BLaER1 (cell line): Measurements from ENCODE around the gene RANBP3.
"Not testable (repeated sequence)": the region's sequence is repeated elsewhere in the genome, so short reads cannot be mapped to it uniquely, and the experiment has no call there.

Source experiments
- H3K27ac ChIP-seq: shearing (Covaris generic); formaldehyde crosslinking; 2 replicates; pipeline ENCODE4 v1.8.1; 2022
- H3K27me3 ChIP-seq: shearing (Covaris generic); formaldehyde crosslinking; 2 replicates; pipeline ENCODE4 v1.8.1; 2022
- H3K36me3 ChIP-seq: shearing (Covaris generic); formaldehyde crosslinking; 2 replicates; pipeline ENCODE4 v1.8.1; 2022
- H3K4me1 ChIP-seq: shearing (Covaris generic); formaldehyde crosslinking; 2 replicates; pipeline ENCODE4 v1.8.1; 2022
- H3K4me2 ChIP-seq: shearing (Covaris generic); formaldehyde crosslinking; 2 replicates; pipeline ENCODE4 v1.8.1; 2022
- H3K4me3 ChIP-seq: shearing (Covaris generic); formaldehyde crosslinking; 2 replicates; pipeline ENCODE4 v1.8.1; 2022
- H3K9ac ChIP-seq: shearing (Covaris generic); formaldehyde crosslinking; 2 replicates; pipeline ENCODE4 v1.8.1; 2022
- H3K9me3 ChIP-seq: shearing (Covaris generic); formaldehyde crosslinking; 2 replicates; pipeline ENCODE4 v1.8.1; 2022
- H4K20me1 ChIP-seq: shearing (Covaris generic); formaldehyde crosslinking; 2 replicates; pipeline ENCODE4 v1.8.1; 2022
- Cebpa-rat ChIP-seq: shearing (Covaris generic); IDR thresholded peaks from 2 replicates; pipeline ENCODE4 v1.8.1; 2022

The RANBP3 gene, protein sequence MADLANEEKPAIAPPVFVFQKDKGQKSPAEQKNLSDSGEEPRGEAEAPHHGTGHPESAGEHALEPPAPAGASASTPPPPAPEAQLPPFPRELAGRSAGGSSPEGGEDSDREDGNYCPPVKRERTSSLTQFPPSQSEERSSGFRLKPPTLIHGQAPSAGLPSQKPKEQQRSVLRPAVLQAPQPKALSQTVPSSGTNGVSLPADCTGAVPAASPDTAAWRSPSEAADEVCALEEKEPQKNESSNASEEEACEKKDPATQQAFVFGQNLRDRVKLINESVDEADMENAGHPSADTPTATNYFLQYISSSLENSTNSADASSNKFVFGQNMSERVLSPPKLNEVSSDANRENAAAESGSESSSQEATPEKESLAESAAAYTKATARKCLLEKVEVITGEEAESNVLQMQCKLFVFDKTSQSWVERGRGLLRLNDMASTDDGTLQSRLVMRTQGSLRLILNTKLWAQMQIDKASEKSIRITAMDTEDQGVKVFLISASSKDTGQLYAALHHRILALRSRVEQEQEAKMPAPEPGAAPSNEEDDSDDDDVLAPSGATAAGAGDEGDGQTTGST

GRCh38 chr19:5977785-5978605 lies at the start of gene RANBP3:
RANBP3 (minus strand) TSS chr19:5978140; CDS start chr19:5978082, 58 bp downstream.
- peaks cover 67% of the 10 kb centered on the region for H3K4me1 ChIP-seq
- peak within 1 kb of the TSS; percentile 99 for H3K4me2 ChIP-seq
- H3K9ac ChIP-seq = peak within 1 kb of the TSS; percentile 98
- H3K9me3 ChIP-seq = no peaks in the 10 kb centered on the region
- peak within 1 kb of the TSS; percentile 96 for H3K27ac ChIP-seq
- peaks cover 45% of the 10 kb centered on the region for H3K36me3 ChIP-seq
- peaks cover 47% of the 10 kb centered on the region for H4K20me1 ChIP-seq
- no peak for TF ChIP-seq Cebpa-rat
- H3K27me3 ChIP-seq = no peaks in the 10 kb centered on the region
- H3K4me3 ChIP-seq = peak within 1 kb of the TSS; percentile 100

DNA sequence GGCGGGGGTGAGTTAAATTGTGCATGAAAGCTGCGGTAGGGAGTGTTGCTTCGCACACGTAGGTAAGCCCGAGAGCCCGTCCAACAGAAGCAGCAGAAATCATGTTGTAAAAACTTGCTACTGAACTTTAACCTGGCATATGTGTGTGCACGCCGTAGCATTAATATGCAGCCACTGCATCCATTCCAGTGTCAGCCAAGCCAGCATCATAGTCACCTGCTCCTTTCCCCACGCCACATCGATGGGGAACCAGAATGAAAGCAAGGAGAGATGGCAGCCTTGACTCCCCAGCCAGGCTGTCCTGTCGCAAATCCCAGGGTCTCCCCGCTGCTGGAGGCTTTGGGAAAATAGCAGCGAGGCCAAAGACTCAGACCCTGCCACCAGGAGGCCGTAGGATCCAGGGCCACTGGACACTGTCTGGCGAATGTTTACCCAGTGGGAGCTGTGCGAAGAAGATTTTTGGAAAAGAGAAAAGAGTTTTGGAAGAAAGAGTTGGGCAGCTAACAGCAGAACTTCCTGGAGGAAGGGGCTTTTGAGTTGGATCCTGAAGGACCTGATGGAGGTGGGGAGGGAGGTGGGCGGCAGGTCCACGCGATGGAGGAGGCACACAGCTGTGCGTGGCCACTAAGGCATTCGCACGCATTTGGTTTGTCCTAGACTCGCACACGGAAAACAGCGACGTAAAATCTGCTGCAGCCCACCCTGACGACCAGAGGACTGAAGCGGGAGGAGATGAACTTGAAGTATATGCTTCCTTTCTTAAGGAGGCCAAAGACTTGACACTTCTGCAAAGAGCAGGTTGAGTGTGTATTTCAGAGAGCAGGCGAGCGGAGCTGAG lies 48.7 kb upstream of the RANBP3 start:
- H3K4me2 ChIP-seq = no peak overlapping the region
- peaks cover 37% of the 10 kb centered on the region for H3K4me1 ChIP-seq
- no peak overlapping the region for H3K4me3 ChIP-seq
- H3K36me3 ChIP-seq = no peaks in the 10 kb centered on the region
- H3K9me3 ChIP-seq = no peaks in the 10 kb centered on the region
- TF ChIP-seq Cebpa-rat = no peak
- H3K9ac ChIP-seq = no peak overlapping the region
- H3K27me3 ChIP-seq = no peaks in the 10 kb centered on the region
- H3K27ac ChIP-seq = no peak overlapping the region
- no peaks in the 10 kb centered on the region for H4K20me1 ChIP-seq

DNA sequence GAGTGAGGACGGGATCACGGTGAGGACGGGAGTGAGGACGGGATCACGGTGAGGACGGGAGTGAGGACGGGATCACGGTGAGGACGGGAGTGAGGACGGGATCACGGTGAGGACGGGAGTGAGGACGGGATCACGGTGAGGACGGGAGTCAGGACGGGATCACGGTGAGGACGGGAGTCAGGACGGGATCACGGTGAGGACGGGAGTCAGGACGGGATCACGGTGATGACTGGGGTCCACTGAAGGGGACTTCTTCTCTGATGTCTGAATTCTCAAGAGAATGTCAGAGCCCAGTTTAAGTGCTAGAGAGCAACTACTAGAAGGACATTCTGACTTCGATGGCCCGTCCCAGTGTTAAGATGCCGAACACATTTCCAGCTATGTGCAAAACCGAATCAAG lies 46.8 kb upstream of the RANBP3 start:
- not testable (repeated sequence) for H3K27me3 ChIP-seq
- H3K4me2 ChIP-seq = 0 out of 2 replicates have a peak overlapping the region, but pooled peaks have one; percentile 6

DNA sequence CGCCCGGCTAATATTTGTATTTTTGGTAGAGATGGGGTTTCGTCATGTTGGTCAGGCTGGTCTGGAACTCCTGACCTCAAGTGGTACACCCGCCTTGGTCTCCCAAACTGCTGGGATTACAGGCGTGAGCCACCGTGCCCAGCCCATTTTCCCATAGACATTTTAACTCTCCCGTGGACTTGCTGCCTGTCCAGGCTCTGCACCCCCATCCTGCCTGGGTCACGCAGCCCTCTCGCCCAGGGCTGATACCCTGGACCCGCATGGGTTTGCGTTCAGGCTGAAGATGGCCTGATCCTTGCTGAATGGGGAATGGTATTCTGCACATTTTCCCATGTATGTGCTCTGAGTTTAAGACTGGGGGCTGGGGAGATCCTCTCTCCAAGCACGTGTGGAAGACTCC lies 46.0 kb upstream of the RANBP3 start:
- Histone ChIP-seq H4K20me1 (no peaks in the 10 kb centered on the region), H3K9ac (no peak overlapping the region), H3K27me3 (no peaks in the 10 kb centered on the region), H3K9me3 (no peaks in the 10 kb centered on the region), H3K4me2 (peak overlapping the region; percentile 79), H3K27ac (no peak overlapping the region), H3K4me1 (peaks cover 58% of the 10 kb centered on the region), H3K4me3 (no peak overlapping the region), H3K36me3 (no peaks in the 10 kb centered on the region)
- no peak for TF ChIP-seq Cebpa-rat

More for the DNA sequence above, 46.8 kb upstream of the RANBP3 start:
- not testable (repeated sequence) for H3K27ac ChIP-seq, H3K9ac ChIP-seq, H4K20me1 ChIP-seq, H3K9me3 ChIP-seq, H3K36me3 ChIP-seq, H3K4me3 ChIP-seq
- H3K4me1 ChIP-seq = peaks cover 53% of the 10 kb centered on the region

DNA sequence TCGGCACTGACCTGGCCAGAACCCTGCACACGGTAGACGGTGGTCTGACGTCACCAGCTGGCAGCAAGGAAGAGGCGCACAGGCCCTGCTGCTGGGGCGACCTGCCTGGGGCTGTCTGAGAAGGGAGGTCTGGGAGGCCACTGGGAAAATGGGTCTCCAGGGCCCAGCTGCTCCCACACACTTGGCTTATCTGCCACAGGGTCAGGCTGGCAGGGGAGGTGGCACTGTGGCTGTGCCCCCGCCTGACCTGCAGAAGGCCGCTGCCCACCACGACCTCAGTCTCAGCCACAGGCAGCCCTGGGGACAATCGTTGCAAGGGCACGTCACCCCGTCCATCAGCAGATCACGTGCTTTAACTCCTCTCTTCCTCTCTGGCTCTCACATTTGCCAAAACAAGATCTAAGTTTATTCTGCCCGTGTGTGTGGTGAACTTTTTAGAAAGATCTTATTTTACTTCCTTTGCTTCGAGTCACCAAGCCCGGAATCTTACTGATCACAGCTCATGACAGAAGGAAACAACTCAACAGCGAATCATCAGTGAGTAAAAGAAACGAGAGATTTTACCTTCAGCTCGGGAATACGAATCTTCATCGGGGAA lies 45.2 kb upstream of the RANBP3 start:
- Histone ChIP-seq H4K20me1 (no peaks in the 10 kb centered on the region), H3K9me3 (no peaks in the 10 kb centered on the region), H3K4me2 (peak overlapping the region; percentile 79), H3K27ac (peak overlapping the region; percentile 72), H3K4me3 (peak overlapping the region; percentile 2; the same call in 1 of the 2 replicates), H3K27me3 (no peaks in the 10 kb centered on the region), H3K4me1 (peaks cover 66% of the 10 kb centered on the region), H3K36me3 (no peaks in the 10 kb centered on the region), H3K9ac (peak overlapping the region; percentile 62)
- no peak for TF ChIP-seq Cebpa-rat

DNA sequence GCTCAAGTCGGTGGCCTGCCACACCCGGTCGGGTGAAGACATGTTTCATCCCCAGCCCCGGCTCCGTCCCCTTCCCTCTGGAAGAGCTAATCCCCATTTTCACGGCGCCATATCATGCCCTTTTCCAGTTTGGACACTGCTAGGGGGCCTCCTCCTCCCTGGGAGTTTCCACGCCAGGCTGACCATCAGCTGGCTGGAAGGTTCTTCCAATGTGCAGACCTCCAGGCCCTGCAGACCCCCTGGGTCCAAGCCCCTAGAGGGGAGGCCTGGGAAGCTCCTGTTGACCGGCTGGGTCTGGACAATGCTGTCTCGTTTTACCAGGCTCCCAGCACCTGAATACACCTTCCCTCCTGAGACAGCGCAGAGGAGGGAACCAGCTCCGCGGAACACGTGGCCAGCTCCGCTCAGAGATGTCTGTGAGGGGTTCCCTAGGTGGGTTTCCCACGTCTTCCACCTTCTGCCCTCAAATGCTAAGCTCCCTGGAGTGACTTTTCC lies 44.7 kb upstream of the RANBP3 start:
- peak overlapping the region; percentile 72 for H3K27ac ChIP-seq
- H4K20me1 ChIP-seq = no peaks in the 10 kb centered on the region
- H3K36me3 ChIP-seq = no peaks in the 10 kb centered on the region
- H3K27me3 ChIP-seq = no peaks in the 10 kb centered on the region
- H3K9ac ChIP-seq = peak overlapping the region; percentile 62
- H3K9me3 ChIP-seq = no peaks in the 10 kb centered on the region
- no peak for TF ChIP-seq Cebpa-rat
- peak overlapping the region; percentile 2; the same call in 1 of the 2 replicates for H3K4me3 ChIP-seq
- peaks cover 67% of the 10 kb centered on the region for H3K4me1 ChIP-seq
- H3K4me2 ChIP-seq = peak overlapping the region; percentile 79

- H3K27me3 ChIP-seq = no peaks in the 10 kb centered on the region
- H3K27ac ChIP-seq = peak overlapping the region; percentile 72; the same call in 1 of the 2 replicates
- H3K4me2 ChIP-seq = peak overlapping the region; percentile 79
- no peaks in the 10 kb centered on the region for H3K36me3 ChIP-seq
- peak overlapping the region; percentile 62 for H3K9ac ChIP-seq
- no peaks in the 10 kb centered on the region for H3K9me3 ChIP-seq
- H4K20me1 ChIP-seq = no peaks in the 10 kb centered on the region
- no peak for TF ChIP-seq Cebpa-rat
- H3K4me1 ChIP-seq = peaks cover 67% of the 10 kb centered on the region
- H3K4me3 ChIP-seq = no peak overlapping the region
Measured at GRCh38 chr19:6021878-6022569, 44.1 kb upstream of the RANBP3 start.

DNA sequence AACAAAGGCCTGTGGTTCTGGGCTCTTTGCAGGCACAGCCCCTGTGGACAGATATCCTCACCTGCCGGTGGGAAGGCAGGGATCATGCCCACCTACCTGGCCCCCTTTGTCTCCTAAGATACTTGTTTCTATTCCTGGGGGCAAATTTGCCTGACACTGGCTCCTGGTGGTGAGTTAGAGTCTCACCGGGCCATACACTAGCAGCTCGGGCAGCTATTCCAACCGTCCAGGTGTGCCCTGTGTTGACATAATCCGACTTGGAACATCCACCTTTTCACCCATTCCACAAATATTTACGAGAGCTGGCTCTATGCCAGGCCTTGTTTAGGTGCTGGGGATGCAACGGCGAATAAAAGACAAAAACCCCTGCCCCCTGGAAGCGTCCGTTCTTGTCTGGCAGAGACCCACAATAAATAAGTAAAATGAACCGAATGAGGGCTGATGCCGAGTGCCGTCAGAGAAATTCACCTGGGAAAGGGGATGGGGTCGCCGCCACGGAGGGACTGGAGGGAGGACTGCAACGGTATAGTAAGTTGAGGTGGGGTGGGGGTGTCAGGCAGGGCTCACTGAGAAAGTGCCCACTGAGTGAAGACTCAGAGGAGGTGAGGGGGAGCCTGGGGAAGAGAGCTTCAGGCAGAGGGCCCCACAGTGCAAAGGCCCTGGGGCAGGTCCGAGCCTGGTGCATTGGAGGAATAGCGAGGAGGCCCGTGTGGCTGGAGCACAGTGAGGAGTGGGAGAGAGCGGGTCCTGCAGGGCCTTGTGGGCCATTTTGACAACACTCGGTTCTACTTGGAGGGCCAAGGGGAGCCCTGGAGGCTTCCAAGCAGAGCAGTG lies 43.2 kb upstream of the RANBP3 start:
- no peak for TF ChIP-seq Cebpa-rat
- H3K27ac ChIP-seq = no peak overlapping the region; the same call in 1 of the 2 replicates
- H3K4me1 ChIP-seq = peaks cover 67% of the 10 kb centered on the region
- no peaks in the 10 kb centered on the region for H4K20me1 ChIP-seq
- no peak overlapping the region for H3K9ac ChIP-seq
- no peak overlapping the region for H3K4me3 ChIP-seq
- H3K36me3 ChIP-seq = no peaks in the 10 kb centered on the region
- H3K4me2 ChIP-seq = peak overlapping the region; percentile 79
- no peaks in the 10 kb centered on the region for H3K27me3 ChIP-seq
- no peaks in the 10 kb centered on the region for H3K9me3 ChIP-seq
